Fibroblast of skin of scalp (primary cell): Measurements from ENCODE around the gene KMT2C.
"Not testable (repeated sequence)": the region's sequence is repeated elsewhere in the genome, so short reads cannot be mapped to it uniquely, and the experiment has no call there.

Source experiments
- DNase-seq: peaks from one replicate; pipeline ENCODE4 v3.0.0-alpha.2; 2013

KMT2C gene

GRCh38 chr7:152441168-152441567, 5.4 kb upstream of the KMT2C start:
- not testable (repeated sequence) for DNase-seq

DNA sequence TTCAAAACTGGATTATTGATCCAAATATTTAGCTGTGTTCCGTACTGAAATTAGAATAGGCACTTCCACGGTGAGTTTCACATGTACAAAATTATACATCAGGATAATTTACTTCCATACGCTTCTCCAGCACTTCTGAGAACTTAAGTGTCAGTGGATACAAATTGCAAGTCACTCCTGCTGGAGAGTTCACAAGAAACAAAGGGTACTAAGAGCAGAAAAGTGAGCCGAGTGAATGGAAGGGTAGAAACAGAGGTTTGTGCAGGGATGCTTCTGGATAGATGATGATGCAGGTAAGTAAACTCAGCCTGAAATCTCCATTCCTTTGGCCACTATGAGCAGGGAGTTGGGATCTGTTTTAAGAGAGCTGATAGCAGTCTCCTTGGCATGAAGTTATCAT, 2.2 kb upstream of the KMT2C start:
- DNase-seq = not testable (repeated sequence)

GRCh38 chr7:152436931-152437575, 1.2 kb upstream of the KMT2C start:
- peak; percentile 7 for DNase-seq

DNA sequence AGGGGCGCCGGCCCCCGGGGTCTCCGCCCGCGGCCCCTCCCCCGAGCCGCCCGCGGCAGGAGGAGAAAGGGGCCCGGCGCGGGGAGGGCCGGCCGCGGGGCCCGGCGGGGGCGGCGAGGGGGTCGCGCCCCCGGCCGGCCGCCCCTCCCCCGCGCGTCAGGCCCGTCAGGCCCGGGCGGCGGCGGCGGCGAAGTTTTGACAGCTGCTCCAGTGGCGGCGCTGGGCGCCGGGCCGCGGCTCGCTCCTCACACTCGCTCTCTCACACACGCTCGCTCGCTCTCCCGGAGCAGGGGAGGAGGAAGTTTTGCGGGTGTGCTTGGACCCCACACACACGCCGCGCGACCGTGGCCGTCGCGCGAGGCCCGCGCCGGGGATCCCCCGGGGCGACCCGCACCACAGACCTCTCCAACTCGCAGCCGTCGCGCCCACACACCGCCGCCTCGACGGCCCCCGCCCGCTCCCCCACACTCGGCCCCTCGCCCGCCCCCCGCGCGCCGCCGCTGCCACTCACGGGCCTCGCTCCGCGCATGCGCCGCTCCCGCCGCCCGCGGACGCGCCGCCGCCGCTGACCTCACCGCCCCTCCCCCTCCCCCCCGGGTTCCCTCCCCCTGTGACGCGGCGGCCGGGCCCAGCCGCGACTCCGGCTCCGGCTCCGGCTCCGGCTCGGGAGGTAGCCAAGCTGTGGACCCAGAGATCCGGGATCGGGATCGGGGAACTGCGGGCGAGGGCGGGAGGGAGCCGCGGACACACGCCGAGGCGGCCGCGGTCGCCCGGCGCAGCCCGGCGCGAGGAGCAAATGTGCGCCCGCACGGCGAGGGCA, 518 bp upstream of the KMT2C start:
- DNase-seq = peak; percentile 95

GRCh38 chr7:152434511-152435383, 1.1 kb downstream of the KMT2C start:
- peak; percentile 35 for DNase-seq

DNA sequence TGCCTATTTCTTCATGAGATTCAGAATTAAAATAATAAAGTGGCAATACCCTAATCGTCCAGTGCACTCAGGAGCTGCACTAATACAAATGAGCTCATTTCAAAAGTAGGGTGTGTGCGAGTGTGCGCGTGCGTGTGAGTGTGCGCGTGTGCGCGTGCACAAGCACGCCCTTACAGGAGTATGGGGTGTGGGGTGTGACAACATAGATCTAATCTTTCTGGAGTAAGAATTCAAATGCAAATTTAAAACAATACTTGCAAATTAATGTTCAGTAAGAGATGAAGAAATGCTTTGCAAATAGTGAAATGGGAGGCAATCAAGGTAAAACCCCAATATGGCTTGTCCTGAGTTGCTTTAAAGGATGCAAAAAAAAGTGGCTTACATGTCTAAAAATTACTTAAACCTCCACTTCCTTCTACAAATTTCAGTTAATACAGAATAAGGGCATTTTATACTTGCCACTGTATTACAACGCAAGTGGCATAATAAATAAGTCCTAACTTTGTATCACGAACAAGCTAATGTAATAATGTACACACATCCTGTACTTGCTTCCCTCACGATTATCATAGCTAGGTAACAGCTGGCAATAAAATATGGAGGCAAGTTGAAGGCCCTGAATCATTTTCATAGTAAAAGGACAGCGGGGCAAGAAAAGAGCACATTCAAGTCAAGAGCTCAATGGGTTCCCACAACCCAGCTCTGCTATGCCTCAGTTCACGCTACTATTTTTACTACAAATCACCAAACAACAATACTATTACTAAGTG, 1.9 kb downstream of the KMT2C start:
- DNase-seq = peak; percentile 50

DNA sequence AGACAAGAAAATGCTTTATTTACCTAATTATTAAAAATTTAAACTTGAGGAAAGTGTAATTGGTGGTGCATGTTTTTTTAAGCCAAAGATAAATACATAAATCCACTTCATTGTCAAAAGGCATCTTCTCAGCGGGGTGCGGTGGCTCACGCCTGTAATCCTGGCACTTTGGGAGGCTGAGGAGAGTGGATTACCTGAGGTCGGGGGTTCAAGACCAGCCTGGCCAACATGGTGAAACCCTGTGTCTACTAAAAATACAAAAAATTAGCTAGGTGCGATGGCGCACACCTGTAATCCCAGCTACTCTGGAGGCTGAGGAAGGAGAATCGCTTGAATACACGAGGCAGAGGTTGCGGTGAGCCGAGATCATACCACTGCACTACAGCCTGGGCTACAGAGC, 3.1 kb downstream of the KMT2C start:
- not testable (repeated sequence) for DNase-seq

- DNase-seq = no peak
Observed at GRCh38 chr7:152430854-152431253, 4.9 kb downstream of the KMT2C start.

- DNase-seq = not testable (repeated sequence)
Observed at GRCh38 chr7:152430118-152430517, 5.7 kb downstream of the KMT2C start.

GRCh38 chr7:152424348-152425108, 11.3 kb downstream of the KMT2C start:
- peak; percentile 66 for DNase-seq

- no peak for DNase-seq
Observed at GRCh38 chr7:152423991-152424347, 11.8 kb downstream of the KMT2C start.

- DNase-seq = not testable (repeated sequence)
Observed at GRCh38 chr7:152423171-152423570, 12.6 kb downstream of the KMT2C start.

DNA sequence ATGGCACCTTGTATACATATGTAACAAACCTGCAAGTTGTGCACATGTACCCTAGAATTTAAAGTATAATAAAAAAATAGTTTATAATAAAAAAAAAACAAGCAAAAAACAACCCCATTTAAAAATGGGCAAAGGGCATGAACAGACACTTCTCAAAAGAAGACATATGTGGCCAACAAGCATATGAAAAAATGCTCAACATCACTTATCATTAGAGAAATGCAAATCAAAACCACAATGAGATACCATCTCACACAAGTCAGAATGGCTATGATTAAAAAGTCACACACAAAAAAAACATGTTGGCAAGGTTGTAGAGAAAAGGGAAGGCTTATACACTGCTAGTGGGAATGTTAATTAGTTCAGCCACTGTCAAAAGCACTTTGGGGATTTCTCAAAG, 14.9 kb downstream of the KMT2C start:
- DNase-seq = not testable (repeated sequence)

GRCh38 chr7:152419473-152420429, 16.1 kb downstream of the KMT2C start:
- no peak for DNase-seq

DNA sequence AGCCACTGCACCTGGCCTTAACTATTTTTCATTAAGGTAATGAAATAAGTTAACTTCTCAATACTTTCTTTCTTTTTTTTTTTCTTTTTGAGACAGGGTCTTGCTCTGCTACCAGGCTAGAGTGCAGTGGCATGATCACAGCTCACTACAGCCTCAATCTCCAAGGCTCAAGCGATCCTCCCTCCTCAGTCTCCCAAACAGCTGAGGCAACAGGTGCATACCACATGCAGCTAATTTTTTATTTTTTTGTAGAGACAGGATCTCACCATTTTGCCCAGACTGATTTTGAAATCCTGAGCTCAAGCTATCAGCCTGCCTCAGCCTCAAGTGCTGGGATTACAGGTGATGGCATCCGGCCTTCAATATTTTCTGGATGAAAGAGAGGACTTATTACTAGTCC, 21.0 kb downstream of the KMT2C start:
- DNase-seq = no peak

DNA sequence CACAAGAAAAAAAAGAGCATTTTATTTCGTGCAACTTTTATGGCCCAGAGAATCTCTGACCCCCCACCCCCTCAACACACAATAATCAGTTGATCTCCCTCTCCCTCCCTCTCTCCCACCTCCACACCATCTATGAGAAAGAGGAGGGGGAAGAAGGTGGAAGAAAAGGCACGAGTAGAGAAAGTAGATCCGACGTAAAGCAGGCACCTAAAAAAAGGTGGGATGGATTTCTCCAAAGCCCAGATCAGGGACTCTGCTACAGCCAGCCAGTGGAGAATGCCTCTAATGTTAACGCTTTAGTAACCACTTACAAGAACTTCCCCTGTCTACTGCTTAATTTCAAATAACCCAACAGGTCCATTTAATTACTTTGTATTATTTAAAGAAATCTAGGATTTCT, 24.4 kb downstream of the KMT2C start:
- no peak for DNase-seq

DNA sequence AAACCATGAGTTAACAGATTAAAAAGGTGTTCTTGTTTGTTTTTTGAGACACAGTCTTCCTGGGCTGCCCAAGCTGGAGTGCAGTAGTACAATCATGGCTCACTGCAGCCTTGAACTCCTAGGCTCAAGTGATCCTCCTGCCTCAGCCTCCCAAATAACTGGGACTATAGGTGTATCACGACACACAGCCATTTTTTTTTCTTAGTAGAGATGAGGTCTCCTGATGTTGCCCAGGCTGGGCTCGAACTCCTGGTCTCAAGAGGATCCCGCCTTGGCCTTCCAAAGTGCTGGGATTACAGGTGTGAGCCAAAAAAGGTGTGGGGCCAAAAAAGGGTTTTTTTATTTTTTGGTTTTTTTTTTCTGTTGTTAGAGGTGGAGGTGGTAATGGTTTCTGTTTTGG, 29.3 kb downstream of the KMT2C start:
- DNase-seq = no peak

DNA sequence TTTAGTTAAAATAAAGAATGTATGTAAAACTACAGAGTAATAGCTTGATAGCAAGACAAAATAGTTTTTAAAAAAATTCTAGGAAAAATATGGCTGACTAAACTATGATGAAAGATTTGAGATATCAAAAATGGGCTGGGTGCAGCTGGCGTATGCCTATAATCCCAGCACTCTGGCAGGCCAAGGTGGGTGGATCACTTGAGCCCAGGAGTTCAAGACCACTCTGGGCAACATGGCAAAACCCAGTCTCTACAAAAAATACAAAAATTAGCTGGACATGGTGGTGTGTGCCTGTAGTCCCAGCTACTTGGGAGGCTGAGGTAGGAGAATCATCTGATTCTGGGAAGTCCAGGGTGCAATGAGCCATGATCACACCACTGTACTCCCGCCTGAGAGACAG, 29.8 kb downstream of the KMT2C start:
- DNase-seq = not testable (repeated sequence)

DNA sequence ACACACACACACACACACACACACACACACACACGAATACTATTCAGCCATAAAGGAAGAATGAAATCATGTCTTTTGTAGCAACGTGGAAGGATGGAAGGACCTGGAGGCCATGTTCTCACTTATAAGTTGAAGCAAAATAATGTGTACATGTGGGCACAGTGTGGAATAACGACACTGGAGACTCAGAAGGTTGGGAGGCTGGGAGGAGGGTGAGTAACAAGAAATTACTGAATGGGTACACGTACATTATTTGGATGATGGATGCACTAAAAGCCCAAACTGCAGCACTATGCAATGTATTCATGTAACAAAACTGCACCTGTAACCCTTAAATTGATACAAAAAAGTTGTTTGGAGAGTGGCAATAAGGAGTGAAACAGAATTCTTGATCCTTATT, 32.1 kb downstream of the KMT2C start:
- DNase-seq = no peak
